ENCODE results near the gene LIPE. TPM values are rescaled to one million over a fixed set of nuclear protein-coding genes. Genes with fewer than 3 reads are reported as not detected.

Gene LIPE
- total RNA-seq, 1 donor = 1.8 TPM

- Histone ChIP-seq H3K4me1 (ENCODE audit: insufficient read depth, low read length) (peaks cover 3% of the 10 kb centered on the region), H3K27ac (ENCODE audit: low read depth, low read length) (no peak overlapping the region), H2AFZ (ENCODE audit: low read length) (no peak overlapping the region), H3K4me2 (ENCODE audit: insufficient read depth, low read length) (no peak overlapping the region), H3K9me3 (ENCODE audit: low read depth, low read length) (no peaks in the 10 kb centered on the region), H3K4me3 (ENCODE audit: insufficient read depth, low read length) (no peak overlapping the region), H4K20me1 (ENCODE audit: insufficient read depth, low read length) (peaks cover 2% of the 10 kb centered on the region), H3K36me3 (ENCODE audit: insufficient read depth, low read length) (no peaks in the 10 kb centered on the region), H3K27me3 (ENCODE audit: insufficient read depth, low read length) (no peaks in the 10 kb centered on the region), H3K79me2 (ENCODE audit: insufficient read depth, low read length) (no peaks in the 10 kb centered on the region)
- no peak for DNase-seq (ENCODE audit: insufficient read length, low spot score, missing footprints)
- no peak for TF ChIP-seq CTCF (IDR thresholded peaks at IDR 0.05; ENCODE audit: extremely low read depth, low read depth, low read length)
Measured at GRCh38 chr19:42431486-42431885, 4.3 kb upstream of the LIPE start.

- no peak for TF ChIP-seq CTCF (IDR thresholded peaks at IDR 0.05; ENCODE audit: extremely low read depth, low read depth, low read length)
- Histone ChIP-seq H3K9me3 (ENCODE audit: low read depth, low read length) (no peaks in the 10 kb centered on the region), H4K20me1 (ENCODE audit: insufficient read depth, low read length) (peaks cover 2% of the 10 kb centered on the region), H3K4me3 (ENCODE audit: insufficient read depth, low read length) (no peak overlapping the region), H3K79me2 (ENCODE audit: insufficient read depth, low read length) (no peaks in the 10 kb centered on the region), H3K27me3 (ENCODE audit: insufficient read depth, low read length) (no peaks in the 10 kb centered on the region), H3K27ac (ENCODE audit: low read depth, low read length) (no peak overlapping the region), H2AFZ (ENCODE audit: low read length) (no peak overlapping the region), H3K36me3 (ENCODE audit: insufficient read depth, low read length) (no peaks in the 10 kb centered on the region), H3K4me2 (ENCODE audit: insufficient read depth, low read length) (no peak overlapping the region), H3K4me1 (ENCODE audit: insufficient read depth, low read length) (peaks cover 6% of the 10 kb centered on the region)
- DNase-seq (ENCODE audit: insufficient read length, low spot score, missing footprints) = no peak
Measured at GRCh38 chr19:42428676-42429075, 1.5 kb upstream of the LIPE start.

- H3K9me3 ChIP-seq (ENCODE audit: low read depth, low read length) = no peaks in the 10 kb centered on the region
- no peak for TF ChIP-seq CTCF (IDR thresholded peaks at IDR 0.05; ENCODE audit: extremely low read depth, low read depth, low read length)
Measured at GRCh38 chr19:42426643-42427042, 545 bp downstream of the LIPE start.

GRCh38 chr19:42424712-42425131 is 2.5 kb downstream of the LIPE start:
- no peak overlapping the region for H3K4me2 ChIP-seq (ENCODE audit: insufficient read depth, low read length)
- H3K27me3 ChIP-seq (ENCODE audit: insufficient read depth, low read length) = no peaks in the 10 kb centered on the region
- no peak overlapping the region for H3K27ac ChIP-seq (ENCODE audit: low read depth, low read length)
- peak; percentile 6 for TF ChIP-seq CTCF (IDR thresholded peaks at IDR 0.05; ENCODE audit: extremely low read depth, low read depth, low read length)
- H2AFZ ChIP-seq (ENCODE audit: low read length) = no peak overlapping the region
- no peak overlapping the region for H3K4me3 ChIP-seq (ENCODE audit: insufficient read depth, low read length)
- H3K79me2 ChIP-seq (ENCODE audit: insufficient read depth, low read length) = no peaks in the 10 kb centered on the region
- peak; percentile 9 for DNase-seq (ENCODE audit: insufficient read length, low spot score, missing footprints)
- peaks cover 14% of the 10 kb centered on the region for H4K20me1 ChIP-seq (ENCODE audit: insufficient read depth, low read length)
- H3K9me3 ChIP-seq (ENCODE audit: low read depth, low read length) = no peaks in the 10 kb centered on the region
- H3K4me1 ChIP-seq (ENCODE audit: insufficient read depth, low read length) = peaks cover 20% of the 10 kb centered on the region
- no peaks in the 10 kb centered on the region for H3K36me3 ChIP-seq (ENCODE audit: insufficient read depth, low read length)

More at GRCh38 chr19:42426643-42427042, 545 bp downstream of the LIPE start:
- no peak for DNase-seq (ENCODE audit: insufficient read length, low spot score, missing footprints)
- no peaks in the 10 kb centered on the region for H3K36me3 ChIP-seq (ENCODE audit: insufficient read depth, low read length)
- H2AFZ ChIP-seq (ENCODE audit: low read length) = no peak overlapping the region
- H3K27ac ChIP-seq (ENCODE audit: low read depth, low read length) = no peak overlapping the region
- H3K27me3 ChIP-seq (ENCODE audit: insufficient read depth, low read length) = no peaks in the 10 kb centered on the region
- H3K79me2 ChIP-seq (ENCODE audit: insufficient read depth, low read length) = no peaks in the 10 kb centered on the region
- H4K20me1 ChIP-seq (ENCODE audit: insufficient read depth, low read length) = peaks cover 5% of the 10 kb centered on the region
- H3K4me1 ChIP-seq (ENCODE audit: insufficient read depth, low read length) = peaks cover 14% of the 10 kb centered on the region
- H3K4me3 ChIP-seq (ENCODE audit: insufficient read depth, low read length) = no peak overlapping the region
- H3K4me2 ChIP-seq (ENCODE audit: insufficient read depth, low read length) = no peak overlapping the region

All from osteoblast (primary cell).